ENCODE data around the gene PLPP3. TPM values are rescaled to one million over a fixed set of nuclear protein-coding genes. Genes with fewer than 3 reads are reported as not detected.

PLPP3 gene
- total and polyA plus RNA-seq, 3 experiments from 2014 or later = 0.22 to 0.24 TPM; not detected in 1

DNA sequence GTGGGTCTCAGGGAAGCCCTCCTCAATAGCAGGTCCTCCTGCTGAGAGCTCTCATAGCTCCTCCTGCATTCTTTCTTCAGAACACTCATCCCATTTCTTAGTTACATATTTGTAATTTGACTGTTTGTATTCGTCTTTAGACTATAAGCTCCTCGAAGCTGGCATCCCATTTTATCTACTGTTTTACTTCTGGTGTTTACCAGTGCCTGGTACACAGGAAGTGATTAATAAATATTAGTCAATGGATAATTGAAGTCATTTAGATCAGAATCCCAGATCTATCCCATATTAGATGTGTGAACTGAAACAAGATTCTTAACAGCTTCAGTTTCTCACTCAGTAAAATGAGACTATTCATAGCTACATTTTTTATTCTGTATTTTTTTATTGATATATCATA, 88.7 kb downstream of the PLPP3 start:
- DNase-seq = no peak
- Mint-ChIP-seq H3K4me3 (no peak overlapping the region), H3K36me3 (no peaks in the 10 kb centered on the region), H3K9me3 (peaks cover 0 to 10% (median 6%) of the 10 kb centered on the region in 5 donors), H3K27ac (no peak overlapping the region), H3K4me1 (no peaks in the 10 kb centered on the region), H3K27me3 (no peaks in the 10 kb centered on the region)
- Histone ChIP-seq H3K27me3 (ENCODE audit: insufficient read depth, low read length, poor library complexity, severe bottlenecking) (no peaks in the 10 kb centered on the region), H3K27ac (ENCODE audit: low read depth, low read length) (no peak overlapping the region), H3K4me1 (ENCODE audit: insufficient read depth, low read length) (no peaks in the 10 kb centered on the region), H3K9me3 (ENCODE audit: low read length) (no peaks in the 10 kb centered on the region), H3K4me3 (ENCODE audit: low read length) (no peak overlapping the region), H3K36me3 (ENCODE audit: insufficient read depth, low read length) (no peaks in the 10 kb centered on the region)
- ChIA-PET CTCF (no interaction called here), POLR2A (no interaction called here)

DNA sequence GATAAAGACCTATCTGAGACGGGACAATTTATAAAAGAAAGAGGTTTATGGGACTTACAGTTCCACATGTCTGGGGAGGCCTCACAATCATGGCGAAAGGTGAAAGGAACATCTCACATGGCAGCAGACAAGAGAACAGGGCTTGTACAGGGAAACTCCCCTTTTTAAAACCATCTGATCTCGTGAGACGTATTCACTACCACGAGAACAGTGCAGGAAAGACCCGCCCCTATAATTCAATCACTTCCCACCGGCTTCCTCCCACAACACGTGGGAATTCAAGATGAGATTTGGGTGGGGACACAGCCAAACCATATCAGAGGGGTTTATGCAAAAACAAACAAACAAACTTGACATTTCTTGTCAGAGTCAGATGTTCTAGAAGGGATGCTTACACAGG, 89.7 kb downstream of the PLPP3 start:
- Mint-ChIP-seq H3K9me3 (peaks cover 0 to 10% (median 6%) of the 10 kb centered on the region in 5 donors), H3K36me3 (no peaks in the 10 kb centered on the region), H3K27me3 (peaks cover 0 to 3% of the 10 kb centered on the region in 2 donors), H3K27ac (no peak overlapping the region), H3K4me3 (no peak overlapping the region), H3K4me1 (no peaks in the 10 kb centered on the region)
- Histone ChIP-seq H3K9me3 (ENCODE audit: low read length) (no peaks in the 10 kb centered on the region), H3K27me3 (ENCODE audit: insufficient read depth, low read length, poor library complexity, severe bottlenecking) (no peaks in the 10 kb centered on the region), H3K36me3 (ENCODE audit: insufficient read depth, low read length) (no peaks in the 10 kb centered on the region), H3K4me3 (ENCODE audit: low read length) (no peak overlapping the region), H3K27ac (ENCODE audit: low read depth, low read length) (no peak overlapping the region), H3K4me1 (ENCODE audit: insufficient read depth, low read length) (no peaks in the 10 kb centered on the region)
- no peak for DNase-seq
- ChIA-PET CTCF (no interaction called here), POLR2A (no interaction called here)

- H3K9me3 ChIP-seq (ENCODE audit: low read length) = no peaks in the 10 kb centered on the region
- DNase-seq = no peak
- CTCF ChIA-PET = no interaction called here
- Mint-ChIP-seq H3K36me3 (no peaks in the 10 kb centered on the region), H3K4me3 (no peak overlapping the region), H3K4me1 (no peaks in the 10 kb centered on the region), H3K27me3 (peaks cover 3% of the 10 kb centered on the region in 2 donors), H3K9me3 (peaks cover 0 to 7% (median 6%) of the 10 kb centered on the region in 5 donors), H3K27ac (peak overlapping the region in 1 of 8 donors; percentile 41)
- H3K4me1 ChIP-seq (ENCODE audit: insufficient read depth, low read length) = no peaks in the 10 kb centered on the region
- no peaks in the 10 kb centered on the region for H3K27me3 ChIP-seq (ENCODE audit: insufficient read depth, low read length, poor library complexity, severe bottlenecking)
- POLR2A ChIA-PET = no interaction called here
- H3K27ac ChIP-seq (ENCODE audit: low read depth, low read length) = no peak overlapping the region
- no peak overlapping the region for H3K4me3 ChIP-seq (ENCODE audit: low read length)
- no peaks in the 10 kb centered on the region for H3K36me3 ChIP-seq (ENCODE audit: insufficient read depth, low read length)
Measured at GRCh38 chr1:56484695-56485094, 94.7 kb downstream of the PLPP3 start.

DNA sequence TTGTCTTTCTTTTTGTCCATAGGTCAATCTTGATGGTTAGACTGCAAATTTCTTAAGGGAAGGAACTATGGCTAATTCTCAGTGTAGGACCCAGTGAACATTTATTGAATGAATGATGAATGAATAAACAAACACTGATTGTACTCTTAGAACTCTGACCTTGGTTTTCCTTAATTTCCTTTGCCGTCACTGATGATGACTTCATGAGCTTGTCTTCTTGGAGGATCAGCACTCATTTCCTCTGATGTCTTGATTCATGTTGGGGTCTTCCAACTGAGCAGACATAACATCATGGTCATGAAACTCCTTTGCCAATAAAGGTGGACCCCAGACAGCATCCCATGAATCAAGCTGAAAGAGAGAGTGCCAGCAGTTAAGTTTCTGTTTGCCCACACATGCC, 96.3 kb downstream of the PLPP3 start:
- Mint-ChIP-seq H3K27ac (no peak overlapping the region), H3K4me1 (no peaks in the 10 kb centered on the region), H3K9me3 (peaks cover 0 to 13% (median 7%) of the 10 kb centered on the region in 5 donors), H3K36me3 (no peaks in the 10 kb centered on the region), H3K4me3 (no peak overlapping the region), H3K27me3 (peaks cover 14% of the 10 kb centered on the region in 2 donors)
- no peaks in the 10 kb centered on the region for H3K9me3 ChIP-seq (ENCODE audit: low read length)
- POLR2A ChIA-PET = no interaction called here
- H3K36me3 ChIP-seq (ENCODE audit: insufficient read depth, low read length) = no peaks in the 10 kb centered on the region
- CTCF ChIA-PET = no interaction called here
- no peak overlapping the region for H3K4me3 ChIP-seq (ENCODE audit: low read length)
- no peak overlapping the region for H3K27ac ChIP-seq (ENCODE audit: low read depth, low read length)
- no peaks in the 10 kb centered on the region for H3K27me3 ChIP-seq (ENCODE audit: insufficient read depth, low read length, poor library complexity, severe bottlenecking)
- no peaks in the 10 kb centered on the region for H3K4me1 ChIP-seq (ENCODE audit: insufficient read depth, low read length)
- DNase-seq = no peak

DNA sequence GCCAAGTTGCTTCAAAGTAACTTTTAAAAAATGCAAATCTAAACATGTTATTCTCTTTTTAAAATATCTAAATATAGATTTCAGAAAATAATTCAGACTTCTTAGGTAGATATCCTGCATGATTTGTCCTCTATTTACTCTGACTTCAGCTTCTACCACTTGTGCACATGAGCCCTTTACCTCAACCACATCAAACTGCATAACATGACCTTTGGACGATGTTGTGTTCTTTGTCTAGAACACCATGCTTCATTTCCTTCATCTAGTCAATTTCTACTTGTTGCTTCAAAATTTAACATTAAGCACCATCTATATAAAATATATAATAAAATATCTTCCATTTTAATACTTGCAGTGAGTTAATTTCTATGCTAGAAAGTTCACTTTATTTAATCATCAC, 96.9 kb downstream of the PLPP3 start:
- H3K27ac Mint-ChIP-seq = no peak overlapping the region
- H3K36me3 ChIP-seq (ENCODE audit: insufficient read depth, low read length) = no peaks in the 10 kb centered on the region
- CTCF ChIA-PET = no interaction called here
- peaks cover 0 to 13% (median 7%) of the 10 kb centered on the region in 5 donors for H3K9me3 Mint-ChIP-seq
- H3K36me3 Mint-ChIP-seq = no peaks in the 10 kb centered on the region
- H3K27me3 Mint-ChIP-seq = peaks cover 14% of the 10 kb centered on the region in 2 donors
- H3K4me3 Mint-ChIP-seq = no peak overlapping the region
- no peak overlapping the region for H3K27ac ChIP-seq (ENCODE audit: low read depth, low read length)
- no peaks in the 10 kb centered on the region for H3K27me3 ChIP-seq (ENCODE audit: insufficient read depth, low read length, poor library complexity, severe bottlenecking)
- no peaks in the 10 kb centered on the region for H3K9me3 ChIP-seq (ENCODE audit: low read length)
- H3K4me1 Mint-ChIP-seq = no peaks in the 10 kb centered on the region
- no peaks in the 10 kb centered on the region for H3K4me1 ChIP-seq (ENCODE audit: insufficient read depth, low read length)
- no peak for DNase-seq
- no peak overlapping the region for H3K4me3 ChIP-seq (ENCODE audit: low read length)
- POLR2A ChIA-PET = no interaction called here

- no peaks in the 10 kb centered on the region for H3K4me1 ChIP-seq (ENCODE audit: insufficient read depth, low read length)
- no peak overlapping the region for H3K27ac Mint-ChIP-seq
- CTCF ChIA-PET = no interaction called here
Measured at GRCh38 chr1:56481140-56481694, 98.1 kb downstream of the PLPP3 start.

GRCh38 chr1:56478734-56479133, 100.6 kb downstream of the PLPP3 start:
- no peaks in the 10 kb centered on the region for H3K4me1 Mint-ChIP-seq
- ChIA-PET CTCF (no interaction called here), POLR2A (no interaction called here)
- Histone ChIP-seq H3K27me3 (ENCODE audit: insufficient read depth, low read length, poor library complexity, severe bottlenecking) (peaks cover 4% of the 10 kb centered on the region), H3K27ac (ENCODE audit: low read depth, low read length) (no peak overlapping the region), H3K9me3 (ENCODE audit: low read length) (no peaks in the 10 kb centered on the region), H3K4me3 (ENCODE audit: low read length) (no peak overlapping the region), H3K4me1 (ENCODE audit: insufficient read depth, low read length) (no peaks in the 10 kb centered on the region), H3K36me3 (ENCODE audit: insufficient read depth, low read length) (no peaks in the 10 kb centered on the region)
- H3K9me3 Mint-ChIP-seq = peaks cover 0 to 10% (median 6%) of the 10 kb centered on the region in 5 donors
- DNase-seq = no peak
- peaks cover 19 to 28% of the 10 kb centered on the region in 2 donors for H3K27me3 Mint-ChIP-seq
- H3K36me3 Mint-ChIP-seq = no peaks in the 10 kb centered on the region
- no peak overlapping the region for H3K27ac Mint-ChIP-seq
- peak overlapping the region in 1 of 7 donors; percentile 59 for H3K4me3 Mint-ChIP-seq

More at GRCh38 chr1:56481140-56481694, 98.1 kb downstream of the PLPP3 start:
- H3K4me3 Mint-ChIP-seq = no peak overlapping the region
- H3K36me3 ChIP-seq (ENCODE audit: insufficient read depth, low read length) = no peaks in the 10 kb centered on the region
- peaks cover 0 to 13% (median 7%) of the 10 kb centered on the region in 5 donors for H3K9me3 Mint-ChIP-seq
- no peaks in the 10 kb centered on the region for H3K9me3 ChIP-seq (ENCODE audit: low read length)
- no peaks in the 10 kb centered on the region for H3K27me3 ChIP-seq (ENCODE audit: insufficient read depth, low read length, poor library complexity, severe bottlenecking)
- H3K27ac ChIP-seq (ENCODE audit: low read depth, low read length) = no peak overlapping the region
- DNase-seq = no peak
- H3K36me3 Mint-ChIP-seq = no peaks in the 10 kb centered on the region
- peaks cover 22 to 24% of the 10 kb centered on the region in 2 donors for H3K27me3 Mint-ChIP-seq
- H3K4me1 Mint-ChIP-seq = no peaks in the 10 kb centered on the region
- no peak overlapping the region for H3K4me3 ChIP-seq (ENCODE audit: low read length)
- POLR2A ChIA-PET = no interaction called here

GRCh38 chr1:56477164-56478111, 101.9 kb downstream of the PLPP3 start:
- no peaks in the 10 kb centered on the region for H3K4me1 ChIP-seq (ENCODE audit: insufficient read depth, low read length)
- peaks cover 4% of the 10 kb centered on the region for H3K27me3 ChIP-seq (ENCODE audit: insufficient read depth, low read length, poor library complexity, severe bottlenecking)
- no peaks in the 10 kb centered on the region for H3K36me3 ChIP-seq (ENCODE audit: insufficient read depth, low read length)
- H3K9me3 ChIP-seq (ENCODE audit: low read length) = no peaks in the 10 kb centered on the region
- Mint-ChIP-seq H3K9me3 (peaks cover 0 to 10% (median 6%) of the 10 kb centered on the region in 5 donors), H3K4me3 (peak overlapping the region in 1 of 7 donors; percentile 17), H3K27me3 (peaks cover 23 to 28% of the 10 kb centered on the region in 2 donors), H3K4me1 (no peaks in the 10 kb centered on the region), H3K36me3 (no peaks in the 10 kb centered on the region), H3K27ac (no peak overlapping the region)
- ChIA-PET POLR2A (no interaction called here), CTCF (no interaction called here)
- H3K4me3 ChIP-seq (ENCODE audit: low read length) = no peak overlapping the region
- no peak for DNase-seq
- H3K27ac ChIP-seq (ENCODE audit: low read depth, low read length) = no peak overlapping the region

All from CD8-positive, alpha-beta memory T cell (primary cell).